Mesenteric fat pad (tissue), 1 donor: ENCODE measurements around the gene LCN2. TPM values are rescaled to one million over a fixed set of nuclear protein-coding genes. Genes with fewer than 3 reads are reported as not detected.

Experiments
- DNase-seq: peaks from one replicate; pipeline ENCODE4 v3.0.0-alpha.2; 2020; ENCODE audit warnings: low spot score
- total RNA-seq: library from RNA; stranded (reverse); fragmentation: NEBNext Ultra II Directional; extraction: Animal tissue kit (Norgen Biotek cat#: 25700); gene quantifications from one replicate; pipeline ENCODE4 v1.2.1, GENCODE V29; 2021
- donor health status: DM: yes; HTN: yes; CAD: no.

Gene LCN2
- total RNA-seq, 1 donor from 2014 or later: 0.64 TPM

- no peak for DNase-seq
These were observed 34.7 kb upstream of the LCN2 start for GRCh38 chr9:128114326-128115186.

GRCh38 chr9:128115187-128116103 lies 33.8 kb upstream of the LCN2 start:
- no peak for DNase-seq

- DNase-seq: no peak
These were observed 32.9 kb upstream of the LCN2 start for GRCh38 chr9:128116104-128117083.

- DNase-seq: peak; percentile 98
These were observed 31.4 kb upstream of the LCN2 start for GRCh38 chr9:128117613-128118471.

GRCh38 chr9:128118472-128118857 lies 30.8 kb upstream of the LCN2 start:
- no peak for DNase-seq

GRCh38 chr9:128118971-128119665 lies 30.1 kb upstream of the LCN2 start:
- no peak for DNase-seq

GRCh38 chr9:128120061-128120740 lies 29.1 kb upstream of the LCN2 start:
- no peak for DNase-seq

GRCh38 chr9:128120741-128121465 lies 28.4 kb upstream of the LCN2 start:
- no peak for DNase-seq

GRCh38 chr9:128121466-128121810 lies 27.8 kb upstream of the LCN2 start:
- DNase-seq: no peak

- DNase-seq: no peak
These were observed 27.1 kb upstream of the LCN2 start for GRCh38 chr9:128121924-128122808.

- DNase-seq: no peak
These were observed 26.5 kb upstream of the LCN2 start for GRCh38 chr9:128122809-128123175.

- no peak for DNase-seq
These were observed 25.7 kb upstream of the LCN2 start for GRCh38 chr9:128123451-128124080.

GRCh38 chr9:128124451-128124850 lies 24.8 kb upstream of the LCN2 start:
- DNase-seq: no peak

GRCh38 chr9:128124873-128125579 lies 24.2 kb upstream of the LCN2 start:
- DNase-seq: no peak

GRCh38 chr9:128125580-128126354 lies 23.5 kb upstream of the LCN2 start:
- no peak for DNase-seq
